H1 (cell line): Measurements from ENCODE around the gene RGS11. TPM values are rescaled to one million over a fixed set of nuclear protein-coding genes. Genes with fewer than 3 reads are reported as not detected.
A peak's percentile ranks its signal among the peaks of the same experiment; 100 is the strongest.

Source experiments
- BACH1 ChIP-seq: IDR thresholded peaks from 2 replicates; pipeline ENCODE4 v1.6.1; 2012; ENCODE audit warnings: low read length, improper control_type of control experiment
- GABPA ChIP-seq: IDR thresholded peaks from 2 replicates; pipeline ENCODE4 v1.6.1; 2011; ENCODE audit warnings: mild to moderate bottlenecking, low read length, moderate library complexity, borderline replicate concordance; ENCODE audit not compliant: insufficient read depth
- POLR2AphosphoS5 ChIP-seq: IDR thresholded peaks from 2 replicates; pipeline ENCODE4 v1.6.1; 2011; ENCODE audit warnings: low read depth, low read length
- RBBP5 ChIP-seq: IDR thresholded peaks from 2 replicates; pipeline ENCODE4 v1.7.1; 2012; ENCODE audit warnings: low read depth, mild to moderate bottlenecking, inconsistent platforms, low read length, moderate library complexity, borderline replicate concordance
- TEAD4 ChIP-seq: IDR thresholded peaks from 2 replicates; pipeline ENCODE4 v1.6.1; 2012; ENCODE audit warnings: low read depth, low read length, inconsistent platforms, mixed read lengths
- polyA plus RNA-seq, 7 experiments: library from polyadenylated mRNA; depleted of rRNA in 3 of 7; stranded (reverse) in 5 of 7; unstranded in 2 of 7; fragments of >200 nt in 5 of 7; fragments of 200-250 nt in 2 of 7; gene quantifications; 1 replicate in 5 of 7; 2 replicates in 1 of 7; 4 replicates in 1 of 7; pipeline versions ENCODE4 v1.2.1 to v1.2.3, GENCODE V29; 2011 to 2013; ENCODE audit warnings: missing spikeins in 2 of 7, mixed read lengths in 2 of 7
- total RNA-seq: library from RNA; stranded (reverse); fragmentation: NEBNext Ultra II Directional; extraction: Animal tissue kit (Norgen Biotek cat#: 25700); gene quantifications from 2 replicates; pipeline ENCODE4 v1.2.1, GENCODE V29; 2021
- TF ChIP-seq, protein P1 (sequence below): IDR thresholded peaks from 2 replicates; pipeline ENCODE4 v1.6.1; 2012; ENCODE audit warnings: inconsistent platforms

Gene RGS11
- total and polyA plus RNA-seq, 2 of the 8 experiments (the other 6 are each of a cell fraction or from before 2014, with no cell fraction given), result 0.84 to 1.2 TPM

DNA sequence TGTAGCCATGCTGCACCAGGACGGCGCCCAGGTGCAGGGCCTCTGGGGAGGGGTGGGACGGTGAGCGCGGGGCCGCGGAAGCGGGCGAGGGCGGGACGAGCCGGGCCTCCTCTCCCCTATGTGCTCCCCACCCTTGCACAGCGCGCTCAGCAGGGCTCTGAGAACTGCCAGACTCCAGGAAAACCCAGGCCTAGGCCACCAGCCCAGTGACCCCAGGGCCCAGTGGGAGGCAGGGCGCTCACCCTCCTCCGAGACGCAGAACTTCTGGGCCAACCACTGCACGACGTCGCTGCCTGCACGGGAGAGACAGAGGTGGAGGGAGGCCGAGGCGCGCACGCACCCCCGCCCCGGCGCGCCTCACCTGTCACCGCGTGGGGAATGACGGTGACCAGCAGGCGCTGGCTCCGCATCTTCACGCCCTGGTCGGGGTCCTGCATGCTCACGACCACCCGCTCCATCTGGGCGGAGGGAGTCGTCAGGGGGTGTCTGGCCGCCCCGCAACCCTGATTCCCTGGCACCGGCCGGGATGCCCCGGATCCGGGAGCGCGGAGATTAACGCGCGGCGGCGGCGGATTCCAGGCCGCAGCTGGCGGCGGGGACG, 603 bp downstream of the RGS11 start (continued):
- TF ChIP-seq TEAD4, result no peak
- TF ChIP-seq BACH1, result no peak
- TF ChIP-seq RBBP5, result 0 out of 2 replicates have a peak, but pooled peaks have one; percentile 35
- TF ChIP-seq, protein P1, sequence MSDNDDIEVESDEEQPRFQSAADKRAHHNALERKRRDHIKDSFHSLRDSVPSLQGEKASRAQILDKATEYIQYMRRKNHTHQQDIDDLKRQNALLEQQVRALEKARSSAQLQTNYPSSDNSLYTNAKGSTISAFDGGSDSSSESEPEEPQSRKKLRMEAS, result peak; percentile 27; the same call in 1 of the 2 replicates
- no peak for TF ChIP-seq GABPA
- TF ChIP-seq POLR2AphosphoS5, result no peak
- TF ChIP-seq, all 59 proteins: peak for 5
